Panc1 (cell line): ENCODE measurements around the gene TP53TG3F. TPM values are rescaled to one million over a fixed set of nuclear protein-coding genes. Genes with fewer than 3 reads are reported as not detected.
"Not testable (repeated sequence)": the region's sequence is repeated elsewhere in the genome, so short reads cannot be mapped to it uniquely, and the experiment has no call there.

ENCODE experiments used
- ATAC-seq: fragments of 200-7000 bp; cut with Tn5 transposase; 2 replicates; pipeline ENCODE4 v1.9.1; 2020; ENCODE audit warnings: mild to moderate bottlenecking, moderate library complexity
- Bru-seq: library from RNA; stranded (reverse); fragments of 400-500 nt; gene quantifications from one replicate; lab custom pipeline; 2021; lab: Mats Ljungman, UMichigan
- BruChase-seq, 2 experiments: library from RNA; stranded (reverse); fragments of 400-500 nt; gene quantifications; one replicate each; lab custom pipeline; 2021; lab: Mats Ljungman, UMichigan
- BruUV-seq: library from RNA; stranded (reverse); fragments of 400-500 nt; replicated peaks from 2 replicates; lab custom pipeline; 2021; lab: Mats Ljungman, UMichigan
- CTCF ChIA-PET: fragments of 300-600 bp; sonication (Branson Sonifier 250); formaldehyde crosslinking; loops from one replicate; lab custom pipeline; 2022; ENCODE audit warnings: antibody characterized with exemption; lab: Charles Lee
- POLR2A ChIA-PET: fragments of 300-600 bp; sonication (Branson Sonifier 250); formaldehyde crosslinking; loops from one replicate; lab custom pipeline; 2022; ENCODE audit warnings: antibody characterized with exemption; lab: Charles Lee
- DNase-seq: peaks from one replicate; pipeline ENCODE4 v3.0.0-alpha.2; 2010; ENCODE audit warnings: low read depth, low spot score
- H3K27ac ChIP-seq: 2 replicates; pipeline ENCODE4 v1.5.1; 2011; ENCODE audit warnings: mild to moderate bottlenecking, low read length, inconsistent platforms
- H3K27me3 ChIP-seq: fragments of 200-500 bp; sonication (Bioruptor generic); 2 replicates; pipeline ENCODE4 v1.6.0; 2014; ENCODE audit warnings: low read length, inconsistent platforms; ENCODE audit not compliant: control insufficient read depth, insufficient read depth
- H3K36me3 ChIP-seq: fragments of 200-500 bp; sonication (Bioruptor generic); 2 replicates; pipeline ENCODE4 v1.5.1; 2014; ENCODE audit warnings: inconsistent platforms, mild to moderate bottlenecking, low read length, moderate library complexity; ENCODE audit not compliant: control insufficient read depth, insufficient read depth
- H3K4me1 ChIP-seq: 2 replicates; pipeline ENCODE4 v1.5.1; 2011; ENCODE audit warnings: inconsistent platforms, mild to moderate bottlenecking, low read length, moderate library complexity; ENCODE audit not compliant: control insufficient read depth, insufficient read depth
- H3K4me3 ChIP-seq, 2 experiments: 2 replicates each; pipeline ENCODE4 v1.5.1; 2011 to 2012; ENCODE audit warnings: low read depth in 2 of 2, low read length in 2 of 2, mild to moderate bottlenecking in 2 of 2, inconsistent platforms in 1 of 2, moderate library complexity in 1 of 2
- H3K9me3 ChIP-seq: fragments of 200-500 bp; sonication (Bioruptor generic); 2 replicates; pipeline ENCODE4 v1.5.1; 2014; ENCODE audit warnings: low read depth, mild to moderate bottlenecking, inconsistent platforms, low read length, moderate library complexity; ENCODE audit not compliant: control insufficient read depth, insufficient read depth
- in situ Hi-C: cut with HindIII; loops from 2 replicates; pipeline ENCODE4 v1.10.0; 2016; ENCODE audit warnings: low sequenced_read_pairs, low pct_unique_long_range_greater_than_20kb
- intact Hi-C: fragments of 100-400 bp; cut with micrococcal nuclease; formaldehyde crosslinking; loops from one replicate; pipeline ENCODE4 v1.10.0; 2022; ENCODE audit not compliant: unreplicated experiment
- long read RNA-seq: library from polyadenylated mRNA; unstranded; transcript quantifications from one replicate; pipeline ENCODE4 v2.0.0, GENCODE V29; 2021; ENCODE audit not compliant: unreplicated experiment
- polyA plus RNA-seq: library from polyadenylated mRNA; unstranded; fragments of >200 nt; gene quantifications from one replicate; pipeline ENCODE4 v1.2.1, GENCODE V29; 2012; ENCODE audit warnings: missing spikeins; ENCODE audit not compliant: insufficient read length
- total RNA-seq: library from RNA; stranded (reverse); gene quantifications from one replicate; pipeline ENCODE4 v1.2.1, GENCODE V29; 2021; ENCODE audit not compliant: unreplicated experiment

The TP53TG3F gene, protein sequence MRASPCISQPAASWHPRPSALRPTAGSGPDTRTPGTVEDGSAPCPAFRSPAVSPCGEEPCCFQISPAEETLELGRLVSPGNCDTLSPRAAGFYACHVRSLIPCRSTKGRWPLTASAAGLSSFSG
- total RNA-seq (0.54 TPM), Bru-seq, nascent RNA (not detected), BruChase-seq, experiment 1, labeled RNA remaining after a 2-hour chase (not detected), BruChase-seq, experiment 2, labeled RNA remaining after a 6-hour chase (not detected)
- 0.42 TPM for polyA plus RNA-seq
- long read RNA-seq, partial matches to known transcripts: 0 of 1 reads
- long read RNA-seq, other reads (novel, unspliced or antisense): 1 of 1 reads

DNA sequence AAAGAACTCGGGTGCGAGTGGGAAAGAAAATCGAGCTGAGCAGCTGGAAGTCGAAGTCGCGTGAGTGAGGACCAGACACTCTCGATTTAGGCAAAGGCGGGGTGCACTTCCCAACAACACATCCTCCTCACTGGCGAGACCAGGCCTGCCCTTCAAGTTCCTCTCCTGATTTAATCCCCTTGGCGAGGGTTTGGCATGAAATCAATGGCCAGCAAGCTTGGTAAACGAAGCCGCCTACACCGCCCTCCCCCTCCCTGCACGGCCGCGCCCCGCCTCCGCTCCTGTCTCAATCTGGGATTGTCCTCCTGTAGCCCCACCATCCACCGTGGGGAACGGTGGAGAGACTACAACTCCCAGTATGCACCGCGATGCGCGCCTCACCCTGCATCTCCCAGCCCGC is at the start of gene TP53TG3F:
Gene TP53TG3F (plus strand): TSS at position 301 of the 400 bp plus-strand sequence. CDS start 68 bp downstream, at position 369.
- DNase-seq, H3K9me3 ChIP-seq, in situ Hi-C loops, BruUV-seq, intact Hi-C loops, CTCF ChIA-PET, POLR2A ChIA-PET, H3K27me3 ChIP-seq, H3K4me3 ChIP-seq, H3K27ac ChIP-seq, H3K4me1 ChIP-seq, ATAC-seq, H3K36me3 ChIP-seq: not testable (repeated sequence)

DNA sequence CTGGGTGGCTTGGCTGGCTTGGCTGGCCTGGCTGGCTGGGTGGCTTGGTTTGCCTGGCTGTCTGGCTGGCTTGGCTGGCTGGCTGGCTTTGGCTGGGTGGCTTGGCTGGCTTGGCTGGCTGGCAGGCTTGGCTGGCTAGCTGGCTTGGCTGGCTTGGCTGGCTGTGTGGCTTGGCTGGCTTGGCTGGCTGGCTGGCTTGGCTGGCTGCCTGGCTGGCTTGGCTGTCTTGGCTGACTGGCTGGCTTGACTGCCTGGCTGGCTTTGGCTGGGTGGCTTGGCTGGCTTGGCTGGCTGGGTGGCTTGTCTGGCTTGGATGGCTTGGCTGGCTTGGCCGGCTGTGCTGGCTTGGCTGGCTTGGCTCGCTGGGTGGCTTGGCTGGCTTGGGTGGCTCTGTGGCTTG is 32.2 kb downstream of the TP53TG3F start:
- ATAC-seq, BruUV-seq: not testable (repeated sequence)
- CTCF ChIA-PET: interaction anchor here (0.7 kb wide), 1 partner anchor 79 kb away, joined by 5 read pairs; no protein-coding TSS in a partner anchor

DNA sequence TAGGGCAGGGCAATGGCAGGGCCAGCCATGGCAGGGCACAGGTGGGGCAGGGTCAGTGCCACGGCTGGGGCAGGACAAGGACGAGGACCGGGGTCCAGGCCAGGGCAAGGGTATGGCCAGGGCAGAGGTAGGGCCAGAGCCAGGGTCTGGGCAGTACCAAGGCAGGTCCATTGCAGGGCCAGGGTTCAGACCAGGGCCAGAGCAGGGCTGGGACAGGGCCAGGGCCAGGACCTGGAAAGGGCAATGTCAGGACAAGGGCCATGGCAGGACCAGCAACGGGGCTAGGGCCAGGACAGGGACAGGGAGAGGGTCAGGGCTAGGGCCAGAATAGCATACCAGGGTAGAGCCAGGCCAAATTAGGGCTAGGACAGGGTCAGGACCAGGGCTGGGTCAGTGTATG is 47.8 kb downstream of the TP53TG3F start:
- H3K27me3 ChIP-seq, ATAC-seq, POLR2A ChIA-PET, H3K36me3 ChIP-seq, BruUV-seq, intact Hi-C loops, DNase-seq, in situ Hi-C loops, CTCF ChIA-PET, H3K27ac ChIP-seq, H3K9me3 ChIP-seq, H3K4me3 ChIP-seq, H3K4me1 ChIP-seq: not testable (repeated sequence)

More for the DNA sequence above, 32.2 kb downstream of the TP53TG3F start:
- intact Hi-C loops, H3K36me3 ChIP-seq, H3K27me3 ChIP-seq, DNase-seq, H3K9me3 ChIP-seq, POLR2A ChIA-PET, in situ Hi-C loops, H3K4me3 ChIP-seq, H3K27ac ChIP-seq, H3K4me1 ChIP-seq: not testable (repeated sequence)

DNA sequence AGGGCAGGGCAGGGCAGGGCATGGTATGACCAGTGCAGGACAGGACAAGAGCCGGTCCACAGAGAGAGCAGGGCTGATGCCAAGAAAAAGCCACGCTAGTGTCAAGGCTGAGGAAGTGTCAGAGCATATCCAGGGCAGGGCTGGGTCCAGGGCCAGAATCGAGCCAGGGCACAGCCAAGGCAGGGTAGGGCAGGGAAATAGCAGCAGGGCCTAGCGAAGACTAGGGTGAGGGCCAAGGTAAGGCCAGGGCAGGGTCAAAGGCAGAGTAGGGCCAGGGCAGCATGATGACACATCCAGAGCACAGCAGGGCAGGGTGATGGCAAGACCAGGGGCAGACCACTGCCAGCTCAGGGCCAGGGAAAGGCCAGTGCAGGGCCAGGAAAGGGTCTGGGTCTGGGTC is 49.7 kb downstream of the TP53TG3F start:
- BruUV-seq, POLR2A ChIA-PET, DNase-seq: not testable (repeated sequence)

DNA sequence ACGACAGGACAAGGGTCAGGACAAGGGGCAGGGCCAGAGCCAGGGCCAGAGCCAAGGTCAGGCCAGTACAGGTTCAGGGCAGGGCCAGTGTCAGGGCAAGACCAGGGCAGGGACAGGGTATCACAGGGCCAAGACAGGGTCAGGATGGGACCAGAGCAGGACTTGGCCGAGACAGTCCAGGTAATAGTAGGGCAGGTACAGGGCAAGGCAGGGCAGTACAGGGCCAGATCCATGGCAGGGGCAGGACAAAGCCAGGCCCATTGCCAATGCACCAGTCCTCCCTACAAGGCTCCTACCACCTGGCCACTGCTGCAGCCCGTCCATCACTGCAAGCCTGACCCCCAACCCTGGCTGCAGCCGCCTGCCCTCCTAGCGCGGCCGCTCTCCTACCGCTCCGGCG is 50.5 kb downstream of the TP53TG3F start:
- in situ Hi-C loops, H3K27ac ChIP-seq, H3K27me3 ChIP-seq, CTCF ChIA-PET, POLR2A ChIA-PET, H3K4me1 ChIP-seq, BruUV-seq, ATAC-seq, DNase-seq, H3K36me3 ChIP-seq, H3K4me3 ChIP-seq, intact Hi-C loops, H3K9me3 ChIP-seq: not testable (repeated sequence)

More for the DNA sequence above, 49.7 kb downstream of the TP53TG3F start:
- H3K27me3 ChIP-seq, CTCF ChIA-PET, in situ Hi-C loops, H3K4me1 ChIP-seq, H3K9me3 ChIP-seq, H3K36me3 ChIP-seq, H3K4me3 ChIP-seq, H3K27ac ChIP-seq, intact Hi-C loops, ATAC-seq: not testable (repeated sequence)

Other genes with a start within 250 kb of the TP53TG3F start
- not detected for gene TP53TG3E, start 155.3 kb upstream of the TP53TG3F start, total RNA-seq
- 0.18 TPM for gene TP53TG3B, start 98.8 kb upstream of the TP53TG3F start, total RNA-seq